ENCODE data around the gene FOXP1. TPM values are rescaled to one million over a fixed set of nuclear protein-coding genes. Genes with fewer than 3 reads are reported as not detected.

The FOXP1 gene
- polyA plus RNA-seq, 1 donor (not counting 4 experiments of a cell fraction or from before 2014, with no cell fraction given), result 14.6 TPM

DNA sequence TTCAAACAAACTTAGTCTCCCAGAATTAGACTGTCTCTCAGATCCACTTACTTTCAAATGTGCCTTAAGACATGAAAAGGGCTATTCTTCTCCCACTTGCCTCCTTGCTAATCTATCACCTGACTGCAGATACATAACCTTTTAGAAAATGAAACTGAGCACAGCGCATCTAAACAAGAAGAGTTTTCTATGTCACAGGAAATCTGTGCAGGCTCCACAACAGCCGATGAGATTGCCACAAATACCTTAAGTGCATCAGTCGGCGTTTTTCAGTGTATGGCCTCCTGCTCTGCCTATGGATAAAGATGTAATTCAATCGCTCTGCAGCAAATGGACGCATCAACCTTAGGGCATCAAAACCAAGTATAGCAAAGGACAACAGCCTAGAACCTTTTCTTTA lies 544.2 kb downstream of the FOXP1 start:
- FAIRE-seq (no peak), DNase-seq (ENCODE audit: low read depth, low spot score) (no peak)
- H3K4me2 ChIP-seq (ENCODE audit: control insufficient read depth, extremely low read depth, insufficient read depth, low read depth, low read length), result no peak overlapping the region
- H3K79me2 ChIP-seq (ENCODE audit: control insufficient read depth, insufficient read depth, low read length), result peaks cover 17% of the 10 kb centered on the region
- H3K4me3 ChIP-seq (ENCODE audit: control insufficient read depth in 2 of 3, extremely low read depth in 1 of 3, insufficient read depth in 2 of 3, low read depth in 1 of 3, low read length in 3 of 3), result no peak overlapping the region
- no peaks in the 10 kb centered on the region for H4K20me1 ChIP-seq (ENCODE audit: control insufficient read depth, extremely low read depth, insufficient read depth, low read length)
- H2AFZ ChIP-seq (ENCODE audit: control insufficient read depth, low read length), result no peak overlapping the region
- no peaks in the 10 kb centered on the region for H3K27me3 ChIP-seq (ENCODE audit: control insufficient read depth, extremely low read depth, insufficient read depth, low read length)
- H3K36me3 ChIP-seq (ENCODE audit: control insufficient read depth in 2 of 2, extremely low read depth in 1 of 2, insufficient read depth in 2 of 2, low read length in 2 of 2), result peaks cover 6 to 16% of the 10 kb centered on the region in 2 experiments
- no peak overlapping the region for H3K27ac ChIP-seq (ENCODE audit: control insufficient read depth, insufficient read depth, low read length)
- peaks cover 15% of the 10 kb centered on the region for H3K4me1 ChIP-seq (ENCODE audit: control insufficient read depth, extremely low read depth, insufficient read depth, low read length)
- TF ChIP-seq, protein P1, sequence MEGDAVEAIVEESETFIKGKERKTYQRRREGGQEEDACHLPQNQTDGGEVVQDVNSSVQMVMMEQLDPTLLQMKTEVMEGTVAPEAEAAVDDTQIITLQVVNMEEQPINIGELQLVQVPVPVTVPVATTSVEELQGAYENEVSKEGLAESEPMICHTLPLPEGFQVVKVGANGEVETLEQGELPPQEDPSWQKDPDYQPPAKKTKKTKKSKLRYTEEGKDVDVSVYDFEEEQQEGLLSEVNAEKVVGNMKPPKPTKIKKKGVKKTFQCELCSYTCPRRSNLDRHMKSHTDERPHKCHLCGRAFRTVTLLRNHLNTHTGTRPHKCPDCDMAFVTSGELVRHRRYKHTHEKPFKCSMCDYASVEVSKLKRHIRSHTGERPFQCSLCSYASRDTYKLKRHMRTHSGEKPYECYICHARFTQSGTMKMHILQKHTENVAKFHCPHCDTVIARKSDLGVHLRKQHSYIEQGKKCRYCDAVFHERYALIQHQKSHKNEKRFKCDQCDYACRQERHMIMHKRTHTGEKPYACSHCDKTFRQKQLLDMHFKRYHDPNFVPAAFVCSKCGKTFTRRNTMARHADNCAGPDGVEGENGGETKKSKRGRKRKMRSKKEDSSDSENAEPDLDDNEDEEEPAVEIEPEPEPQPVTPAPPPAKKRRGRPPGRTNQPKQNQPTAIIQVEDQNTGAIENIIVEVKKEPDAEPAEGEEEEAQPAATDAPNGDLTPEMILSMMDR (optimal IDR thresholded peaks at IDR 0.05 in 1 of 3, IDR thresholded peaks at IDR 0.05 in 1 of 3, conservative IDR thresholded peaks at IDR 0.05 in 1 of 3; ENCODE audit: extremely low read depth in 1 of 3, insufficient read depth in 2 of 3, low read length in 3 of 3), result no peak
- no peak for TF ChIP-seq EZH2 (IDR thresholded peaks at IDR 0.05; ENCODE audit: low read length)
- no peaks in the 10 kb centered on the region for H3K9me3 ChIP-seq (ENCODE audit: control insufficient read depth, low read depth, low read length)
- H3K9me1 ChIP-seq (ENCODE audit: control insufficient read depth, extremely low read depth, insufficient read depth, low read length), result no peaks in the 10 kb centered on the region
- H3K9ac ChIP-seq (ENCODE audit: control insufficient read depth, extremely low read depth, insufficient read depth, low read length), result no peak overlapping the region
- dilution Hi-C loops (cut with MboI; ENCODE audit: extremely low pct_ligation_motif_present, low sequenced_read_pairs), result no loop called here

DNA sequence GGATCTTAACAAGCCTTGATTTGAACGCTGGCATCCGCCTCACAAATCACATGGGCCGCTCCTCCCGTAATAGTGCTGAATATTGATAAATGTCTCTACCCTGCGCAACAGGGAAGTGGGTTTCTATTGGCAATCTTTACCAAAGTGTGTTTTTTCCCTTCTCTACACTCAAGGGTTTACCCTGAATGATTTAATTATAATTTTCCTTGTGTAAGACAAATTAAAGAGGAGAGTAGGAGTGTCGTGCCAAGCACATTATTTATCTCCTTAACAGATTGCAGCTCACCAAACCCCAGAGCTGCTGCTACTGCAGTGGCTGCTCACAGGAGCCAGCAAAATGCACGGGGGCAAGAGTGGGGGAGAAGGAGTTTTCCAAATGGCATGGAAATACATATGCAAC lies 545.8 kb downstream of the FOXP1 start:
- H3K36me3 ChIP-seq (ENCODE audit: control insufficient read depth in 2 of 2, extremely low read depth in 1 of 2, insufficient read depth in 2 of 2, low read length in 2 of 2), result peaks cover 6 to 16% of the 10 kb centered on the region in 2 experiments
- dilution Hi-C loops (cut with MboI; ENCODE audit: extremely low pct_ligation_motif_present, low sequenced_read_pairs), result no loop called here
- no peak overlapping the region for H3K9ac ChIP-seq (ENCODE audit: control insufficient read depth, extremely low read depth, insufficient read depth, low read length)
- DNase-seq (ENCODE audit: low read depth, low spot score) (no peak), FAIRE-seq (no peak)
- H4K20me1 ChIP-seq (ENCODE audit: control insufficient read depth, extremely low read depth, insufficient read depth, low read length), result no peaks in the 10 kb centered on the region
- no peak overlapping the region for H2AFZ ChIP-seq (ENCODE audit: control insufficient read depth, low read length)
- peaks cover 25% of the 10 kb centered on the region for H3K4me1 ChIP-seq (ENCODE audit: control insufficient read depth, extremely low read depth, insufficient read depth, low read length)
- no peak overlapping the region for H3K4me2 ChIP-seq (ENCODE audit: control insufficient read depth, extremely low read depth, insufficient read depth, low read depth, low read length)
- peaks cover 27% of the 10 kb centered on the region for H3K79me2 ChIP-seq (ENCODE audit: control insufficient read depth, insufficient read depth, low read length)
- H3K9me1 ChIP-seq (ENCODE audit: control insufficient read depth, extremely low read depth, insufficient read depth, low read length), result no peaks in the 10 kb centered on the region
- no peaks in the 10 kb centered on the region for H3K9me3 ChIP-seq (ENCODE audit: control insufficient read depth, low read depth, low read length)
- no peak overlapping the region for H3K4me3 ChIP-seq (ENCODE audit: control insufficient read depth in 2 of 3, extremely low read depth in 1 of 3, insufficient read depth in 2 of 3, low read depth in 1 of 3, low read length in 3 of 3)
- no peak overlapping the region for H3K27ac ChIP-seq (ENCODE audit: control insufficient read depth, insufficient read depth, low read length)
- no peaks in the 10 kb centered on the region for H3K27me3 ChIP-seq (ENCODE audit: control insufficient read depth, extremely low read depth, insufficient read depth, low read length)
- no peak for TF ChIP-seq EZH2 (IDR thresholded peaks at IDR 0.05; ENCODE audit: low read length)
- TF ChIP-seq, protein P1 (optimal IDR thresholded peaks at IDR 0.05 in 1 of 3, IDR thresholded peaks at IDR 0.05 in 1 of 3, conservative IDR thresholded peaks at IDR 0.05 in 1 of 3; ENCODE audit: extremely low read depth in 1 of 3, insufficient read depth in 2 of 3, low read length in 3 of 3), result no peak

Data from keratinocyte (primary cell).